RWPE2 (cell line): ENCODE data around the gene CDC34.

ENCODE experiments used
- ATAC-seq: fragments of 200-7000 bp; cut with Tn5 transposase; 3 replicates; pipeline ENCODE4 v1.9.1; 2021; ENCODE audit warnings: low read depth
- DNase-seq: peaks from one replicate; pipeline ENCODE4 v3.0.0-alpha.2; 2020; ENCODE audit warnings: low spot score
- H3K27ac ChIP-seq: fragments of 450-650 bp; 2 replicates; pipeline ENCODE4 v1.5.1; 2017; ENCODE audit warnings: mild to moderate bottlenecking; ENCODE audit not compliant: poor library complexity, severe bottlenecking
- H3K27me3 ChIP-seq: fragments of 250-450 bp; sonication (Bioruptor Pico); 2 replicates; pipeline ENCODE4 v1.5.1; 2021; ENCODE audit warnings: mild to moderate bottlenecking, moderate library complexity; ENCODE audit not compliant: insufficient read depth, poor library complexity, severe bottlenecking
- H3K36me3 ChIP-seq: fragments of 250-450 bp; sonication (Bioruptor Pico); 2 replicates; pipeline ENCODE4 v1.5.1; 2020; ENCODE audit warnings: low read depth, mild to moderate bottlenecking, moderate library complexity
- H3K4me1 ChIP-seq: fragments of 250-450 bp; sonication (Bioruptor Pico); 2 replicates; pipeline ENCODE4 v1.5.1; 2021; ENCODE audit warnings: mild to moderate bottlenecking, moderate library complexity; ENCODE audit not compliant: insufficient read depth, poor library complexity, severe bottlenecking
- H3K4me3 ChIP-seq: fragments of 250-450 bp; sonication (Bioruptor Pico); 2 replicates; pipeline ENCODE4 v1.5.1; 2021; ENCODE audit warnings: mild to moderate bottlenecking, moderate library complexity; ENCODE audit not compliant: severe bottlenecking
- H3K9me3 ChIP-seq: fragments of 250-450 bp; sonication (Bioruptor Pico); 2 replicates; pipeline ENCODE4 v1.5.1; 2021; ENCODE audit warnings: mild to moderate bottlenecking, moderate library complexity; ENCODE audit not compliant: severe bottlenecking
- TF ChIP-seq, protein P1 (sequence below): fragments of 450-650 bp; IDR thresholded peaks from one replicate; pipeline ENCODE4 v1.5.1; 2017; ENCODE audit warnings: mild to moderate bottlenecking, moderate library complexity; ENCODE audit not compliant: poor library complexity, severe bottlenecking

Gene CDC34

DNA sequence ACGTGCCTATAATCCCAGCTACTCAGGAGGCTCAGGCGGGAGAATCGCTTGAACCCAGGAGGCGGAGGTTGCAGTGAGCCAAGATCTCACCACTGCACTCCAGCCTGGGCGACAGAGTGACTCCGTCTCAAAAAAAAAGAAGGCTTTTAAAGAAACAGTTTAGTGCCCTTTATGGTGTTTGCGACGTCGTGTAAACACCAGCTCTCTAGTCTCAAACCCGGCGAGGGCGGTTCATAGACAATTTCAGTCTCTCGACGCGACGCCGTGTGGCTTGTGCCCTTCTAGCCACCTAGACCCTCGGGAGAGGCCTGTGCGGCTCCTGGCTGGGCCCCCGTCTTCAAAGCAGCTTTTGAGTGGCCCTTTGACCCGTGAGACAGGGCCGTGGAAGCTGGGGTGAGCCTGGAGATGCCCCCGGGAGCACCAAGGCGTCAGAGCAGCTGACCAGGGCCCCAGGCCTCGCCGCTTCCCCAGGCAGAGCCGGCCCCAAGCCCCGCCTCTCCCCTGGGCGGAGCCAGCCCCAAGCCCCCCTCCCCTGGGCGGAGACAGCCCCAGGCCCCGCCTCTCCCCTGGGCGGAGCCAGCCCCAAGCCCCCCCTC is 40.3 kb upstream of the CDC34 start:
- TF ChIP-seq, protein P1, sequence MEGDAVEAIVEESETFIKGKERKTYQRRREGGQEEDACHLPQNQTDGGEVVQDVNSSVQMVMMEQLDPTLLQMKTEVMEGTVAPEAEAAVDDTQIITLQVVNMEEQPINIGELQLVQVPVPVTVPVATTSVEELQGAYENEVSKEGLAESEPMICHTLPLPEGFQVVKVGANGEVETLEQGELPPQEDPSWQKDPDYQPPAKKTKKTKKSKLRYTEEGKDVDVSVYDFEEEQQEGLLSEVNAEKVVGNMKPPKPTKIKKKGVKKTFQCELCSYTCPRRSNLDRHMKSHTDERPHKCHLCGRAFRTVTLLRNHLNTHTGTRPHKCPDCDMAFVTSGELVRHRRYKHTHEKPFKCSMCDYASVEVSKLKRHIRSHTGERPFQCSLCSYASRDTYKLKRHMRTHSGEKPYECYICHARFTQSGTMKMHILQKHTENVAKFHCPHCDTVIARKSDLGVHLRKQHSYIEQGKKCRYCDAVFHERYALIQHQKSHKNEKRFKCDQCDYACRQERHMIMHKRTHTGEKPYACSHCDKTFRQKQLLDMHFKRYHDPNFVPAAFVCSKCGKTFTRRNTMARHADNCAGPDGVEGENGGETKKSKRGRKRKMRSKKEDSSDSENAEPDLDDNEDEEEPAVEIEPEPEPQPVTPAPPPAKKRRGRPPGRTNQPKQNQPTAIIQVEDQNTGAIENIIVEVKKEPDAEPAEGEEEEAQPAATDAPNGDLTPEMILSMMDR, result no peak
- ATAC-seq (no peak), DNase-seq (no peak)
- Histone ChIP-seq H3K27ac (no peak overlapping the region), H3K4me1 (no peaks in the 10 kb centered on the region), H3K27me3 (peaks cover 10% of the 10 kb centered on the region), H3K36me3 (no peaks in the 10 kb centered on the region), H3K4me3 (no peak overlapping the region), H3K9me3 (no peaks in the 10 kb centered on the region)

DNA sequence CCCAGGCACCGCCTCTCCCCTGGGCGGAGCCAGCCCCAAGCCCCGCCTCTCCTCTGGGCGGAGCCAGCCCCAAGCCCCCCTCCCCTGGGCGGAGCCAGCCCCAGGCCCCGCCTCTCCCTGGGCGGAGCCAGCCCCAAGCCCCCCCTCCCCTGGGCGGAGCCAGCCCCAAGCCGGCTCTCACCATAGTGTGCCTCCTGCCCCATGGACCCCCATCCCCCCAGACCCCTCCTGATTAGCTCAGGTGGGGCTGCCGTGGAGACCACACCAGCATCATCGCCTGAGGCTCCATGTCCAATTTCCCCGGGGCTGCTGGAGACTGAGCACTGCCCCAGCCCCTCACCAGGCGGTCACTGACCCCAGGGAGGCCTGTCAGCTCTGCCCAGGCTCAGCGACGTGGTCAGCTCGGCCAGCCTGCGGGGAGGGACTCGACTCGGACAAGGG is 39.4 kb upstream of the CDC34 start:
- DNase-seq (no peak), ATAC-seq (no peak)
- TF ChIP-seq, protein P1, result no peak
- peaks cover 8% of the 10 kb centered on the region for H3K27me3 ChIP-seq
- H3K36me3 ChIP-seq, result no peaks in the 10 kb centered on the region
- no peak overlapping the region for H3K27ac ChIP-seq
- H3K4me3 ChIP-seq, result no peak overlapping the region
- no peaks in the 10 kb centered on the region for H3K9me3 ChIP-seq
- no peaks in the 10 kb centered on the region for H3K4me1 ChIP-seq

DNA sequence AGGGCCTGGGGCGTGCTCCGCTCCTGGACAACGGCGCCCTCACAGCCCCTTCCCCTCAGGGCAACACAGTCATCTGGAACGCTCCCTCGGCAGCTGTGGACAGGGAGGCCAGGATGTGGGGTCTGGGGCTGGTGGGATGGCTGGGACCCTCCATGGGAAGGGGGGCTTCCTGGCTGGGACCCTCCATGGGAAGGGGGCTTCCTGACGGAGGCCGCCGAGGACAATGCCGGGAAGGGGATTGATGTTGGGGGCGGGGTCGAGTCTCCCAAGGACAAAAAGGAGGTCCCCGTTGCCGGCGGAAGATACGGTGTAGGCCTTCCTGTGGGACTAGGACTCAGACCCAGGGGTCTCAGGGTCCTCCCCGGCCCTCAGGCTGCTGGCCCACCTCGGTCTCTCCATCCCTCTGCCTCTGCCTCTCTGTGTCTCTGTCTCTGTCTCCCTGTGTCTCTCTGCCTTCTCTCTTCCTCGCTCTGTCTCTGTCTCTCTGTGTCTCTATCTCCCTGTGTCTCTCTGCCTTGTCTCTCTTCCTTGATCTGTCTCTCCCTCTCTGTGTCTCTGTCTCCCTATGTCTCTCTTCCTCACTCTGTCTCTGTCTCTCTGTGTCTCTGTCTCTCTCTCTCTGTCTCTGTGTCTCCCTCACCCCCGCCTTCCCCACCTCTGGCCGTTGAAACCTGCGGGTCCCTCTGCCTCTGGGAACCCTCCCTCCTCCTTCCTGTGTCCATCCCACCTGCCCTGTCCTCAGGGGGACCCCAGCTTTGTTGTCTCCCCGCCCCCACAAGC is 38.0 kb upstream of the CDC34 start:
- Histone ChIP-seq H3K9me3 (no peaks in the 10 kb centered on the region), H3K36me3 (no peaks in the 10 kb centered on the region), H3K27ac (no peak overlapping the region), H3K4me3 (no peak overlapping the region), H3K27me3 (peaks cover 15% of the 10 kb centered on the region), H3K4me1 (no peaks in the 10 kb centered on the region)
- TF ChIP-seq, protein P1, result no peak
- no peak for DNase-seq
- ATAC-seq, result no peak

DNA sequence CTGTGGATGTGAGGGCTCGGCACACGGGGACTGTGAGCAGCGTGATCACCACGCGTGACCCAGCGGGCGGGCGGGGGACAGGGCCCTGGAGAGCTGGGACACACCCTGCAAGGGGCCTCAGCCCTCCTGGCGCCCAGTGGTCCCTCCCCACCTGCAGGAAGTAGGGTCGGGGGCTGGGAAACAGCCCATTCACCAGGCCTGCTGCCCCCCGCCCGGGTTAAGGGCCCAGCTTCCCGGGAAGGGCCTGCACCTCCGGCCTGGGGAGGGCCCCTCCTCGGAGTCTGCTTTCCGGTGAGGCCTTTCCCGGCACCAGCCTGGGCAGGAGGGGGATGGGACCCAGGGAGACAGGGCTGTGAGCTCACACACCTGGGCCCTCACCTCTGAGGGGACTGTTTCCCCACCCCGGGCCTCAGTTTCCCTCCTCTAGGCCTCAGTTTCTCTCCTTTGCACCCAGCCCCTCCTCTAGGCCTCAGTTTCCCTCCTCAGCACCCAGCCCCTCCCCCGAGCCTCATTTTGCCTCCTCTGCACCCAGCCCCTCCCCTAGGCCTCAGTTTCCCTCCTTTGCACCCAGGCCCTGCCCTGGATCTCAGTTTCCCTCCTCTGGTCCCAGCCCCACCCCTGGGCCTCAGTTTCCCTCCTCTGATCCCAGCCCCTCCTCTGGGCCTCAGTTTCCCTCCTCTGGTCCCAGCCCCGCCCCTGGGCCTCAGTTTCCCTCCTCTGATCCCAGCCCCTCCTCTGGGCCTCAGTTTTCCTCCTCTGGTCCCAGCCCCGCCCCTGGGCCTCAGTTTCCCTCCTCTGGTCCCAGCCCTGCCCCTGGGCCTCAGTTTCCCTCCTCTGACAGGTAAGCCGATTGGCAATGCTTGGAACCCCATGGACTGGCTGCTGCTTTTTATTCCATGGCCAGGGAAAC is 37.1 kb upstream of the CDC34 start:
- H3K36me3 ChIP-seq, result no peaks in the 10 kb centered on the region
- ATAC-seq, result no peak; the same call in 2 of the 3 replicates
- H3K27ac ChIP-seq, result no peak overlapping the region
- H3K4me3 ChIP-seq, result no peak overlapping the region
- TF ChIP-seq, protein P1, result no peak
- H3K9me3 ChIP-seq, result no peaks in the 10 kb centered on the region
- no peak for DNase-seq
- no peaks in the 10 kb centered on the region for H3K4me1 ChIP-seq
- H3K27me3 ChIP-seq, result peaks cover 15% of the 10 kb centered on the region
